ENCODE measurements around the gene TBCK. TPM values are rescaled to one million over a fixed set of nuclear protein-coding genes. Genes with fewer than 3 reads are reported as not detected.

The TBCK gene
- total and polyA plus RNA-seq, 2 donors (not counting 3 experiments of a cell fraction or from before 2014, with no cell fraction given): 18.2 to 38.6 TPM

DNA sequence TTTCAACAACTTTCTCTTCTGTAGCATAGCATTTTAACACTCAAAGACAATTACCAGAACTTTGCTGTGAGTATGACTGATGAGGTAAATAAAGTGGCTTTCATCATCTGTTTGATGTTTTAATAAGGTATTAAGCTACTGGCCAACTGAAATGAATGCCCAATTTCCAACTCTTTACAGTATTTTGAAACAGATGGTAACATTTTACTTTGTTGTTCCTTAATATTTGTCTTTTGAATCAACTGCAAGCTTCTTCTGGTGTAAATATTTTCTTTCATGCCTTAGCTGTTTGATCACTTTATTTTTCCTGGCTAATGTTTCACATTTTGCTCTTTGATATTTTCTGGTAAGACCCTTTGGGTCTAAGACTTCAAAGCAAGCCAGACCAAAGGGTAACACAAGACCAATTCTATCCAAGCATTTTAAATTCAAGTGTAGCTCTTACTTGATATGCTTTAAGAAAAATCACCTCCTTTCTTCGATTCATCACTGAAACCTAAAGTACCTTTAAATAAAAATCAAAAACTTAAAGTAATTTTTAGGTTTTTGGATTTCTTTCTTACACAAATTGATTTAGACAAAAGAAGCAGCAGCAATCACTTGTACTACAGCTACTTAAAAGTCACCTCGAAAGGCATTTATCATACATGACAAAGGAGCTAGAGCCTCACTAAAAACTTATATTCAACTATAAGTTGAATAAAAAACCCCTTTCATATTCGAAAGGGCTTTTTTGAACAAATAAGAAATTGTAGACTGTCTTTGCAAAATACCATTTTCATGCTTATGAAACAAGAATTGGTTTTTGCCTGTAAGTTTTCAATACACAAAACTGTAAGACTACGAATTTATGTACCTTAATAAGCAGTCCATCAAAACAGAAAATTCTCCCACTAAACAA lies 57.6 kb downstream of the TBCK start:
- intact Hi-C loops (cut with micrococcal nuclease) (no loop called here), dilution Hi-C loops (cut with MboI; ENCODE audit: extremely low pct_ligation_motif_present, low sequenced_read_pairs) (no loop called here)
- BruUV-seq (replicated peaks): no TSS peak
- H3K27ac ChIP-seq (ENCODE audit: insufficient read depth, low read depth, low read length): no peak overlapping the region
- H3K4me2 ChIP-seq (ENCODE audit: insufficient read depth, low read length): no peak overlapping the region
- H2AFZ ChIP-seq (ENCODE audit: low read depth, low read length): no peak overlapping the region
- FAIRE-seq: no peak
- no peaks in the 10 kb centered on the region for H3K9me3 ChIP-seq (replicated peaks; ENCODE audit: control insufficient read depth, insufficient read depth, low read length)
- H3K4me3 ChIP-seq (replicated peaks in 1 of 3; ENCODE audit: insufficient read depth in 1 of 3, low read depth in 1 of 3, low read length in 3 of 3): no peak overlapping the region
- TF ChIP-seq MYC (IDR thresholded peaks at IDR 0.05; ENCODE audit: low read depth, low read length) (no peak), POLR2A (IDR thresholded peaks at IDR 0.05; ENCODE audit: low read depth, low read length) (no peak), GATA2 (IDR thresholded peaks at IDR 0.05; ENCODE audit: insufficient read depth, insufficient read length, low read depth, low read length) (no peak)
- ChIA-PET POLR2A (interaction anchor here (0.6 kb wide), 1 partner anchor 555 kb away, joined by 3 read pairs; no protein-coding TSS in a partner anchor), CTCF (interaction anchor here (0.7 to 1.9 kb wide), 5 partner anchors 8 to 560 kb away, joined by 3 to 7 read pairs (median 3); no protein-coding TSS in a partner anchor)
- H4K20me1 ChIP-seq (replicated peaks; ENCODE audit: control insufficient read depth, extremely low read depth, insufficient read depth, low read length): no peaks in the 10 kb centered on the region
- peaks cover 0 to 6% of the 10 kb centered on the region in 2 experiments for H3K36me3 ChIP-seq (ENCODE audit: control insufficient read depth in 2 of 2, extremely low read depth in 1 of 2, insufficient read depth in 2 of 2, low read length in 2 of 2)
- no peak for DNase-seq (ENCODE audit: low read depth, low spot score)
- H3K27me3 ChIP-seq (ENCODE audit: control insufficient read depth in 2 of 2, insufficient read depth in 2 of 2, low read length in 2 of 2): no peaks in the 10 kb centered on the region
- no peaks in the 10 kb centered on the region for H3K9me1 ChIP-seq (replicated peaks; ENCODE audit: control insufficient read depth, extremely low read depth, insufficient read depth, low read length)
- no peaks in the 10 kb centered on the region for H3K4me1 ChIP-seq (ENCODE audit: control insufficient read depth, extremely low read depth, insufficient read depth, low read length)
- H3K79me2 ChIP-seq (ENCODE audit: control insufficient read depth, insufficient read depth, low read length): no peaks in the 10 kb centered on the region
- H3K9ac ChIP-seq (replicated peaks; ENCODE audit: extremely low read depth, insufficient read depth, low read length): no peak overlapping the region

DNA sequence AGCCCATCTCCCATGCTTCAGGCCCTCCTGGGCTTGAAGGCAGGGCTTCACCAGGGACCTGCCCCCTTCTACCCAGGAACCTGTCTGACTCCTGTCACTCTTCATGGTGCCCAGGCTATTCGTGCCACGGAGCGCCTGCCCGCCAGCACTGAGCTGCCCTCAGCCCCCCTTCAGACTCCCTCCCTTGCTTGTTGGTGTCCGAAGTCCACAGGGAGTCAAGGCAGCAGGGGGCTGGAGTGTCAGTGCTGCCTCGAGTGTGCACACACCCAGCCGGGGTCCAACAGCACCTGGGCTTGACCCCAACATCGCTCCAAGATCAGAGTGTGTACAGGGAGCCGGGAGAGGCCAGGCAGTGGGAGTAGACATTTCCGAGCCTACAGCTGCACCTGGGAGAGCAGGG lies 59.8 kb downstream of the TBCK start:
- Histone ChIP-seq H3K27ac (ENCODE audit: insufficient read depth, low read depth, low read length) (no peak overlapping the region), H3K79me2 (ENCODE audit: control insufficient read depth, insufficient read depth, low read length) (no peaks in the 10 kb centered on the region), H3K4me1 (ENCODE audit: control insufficient read depth, extremely low read depth, insufficient read depth, low read length) (no peaks in the 10 kb centered on the region), H3K36me3 (ENCODE audit: control insufficient read depth in 2 of 2, extremely low read depth in 1 of 2, insufficient read depth in 2 of 2, low read length in 2 of 2) (peaks cover 0 to 6% of the 10 kb centered on the region in 2 experiments), H3K4me3 (replicated peaks in 1 of 3; ENCODE audit: insufficient read depth in 1 of 3, low read depth in 1 of 3, low read length in 3 of 3) (no peak overlapping the region), H2AFZ (ENCODE audit: low read depth, low read length) (no peak overlapping the region), H3K9me3 (replicated peaks; ENCODE audit: control insufficient read depth, insufficient read depth, low read length) (no peaks in the 10 kb centered on the region), H3K27me3 (ENCODE audit: control insufficient read depth in 2 of 2, insufficient read depth in 2 of 2, low read length in 2 of 2) (no peaks in the 10 kb centered on the region), H3K9me1 (replicated peaks; ENCODE audit: control insufficient read depth, extremely low read depth, insufficient read depth, low read length) (no peaks in the 10 kb centered on the region), H3K4me2 (ENCODE audit: insufficient read depth, low read length) (no peak overlapping the region), H3K9ac (replicated peaks; ENCODE audit: extremely low read depth, insufficient read depth, low read length) (no peak overlapping the region), H4K20me1 (replicated peaks; ENCODE audit: control insufficient read depth, extremely low read depth, insufficient read depth, low read length) (no peaks in the 10 kb centered on the region)
- DNase-seq (ENCODE audit: low read depth, low spot score): no peak
- no peak for TF ChIP-seq JUN (IDR thresholded peaks at IDR 0.05; ENCODE audit: borderline replicate concordance, insufficient read depth, insufficient read length, low read depth)
- no peak for TF ChIP-seq FOS (IDR thresholded peaks at IDR 0.05; ENCODE audit: borderline replicate concordance, insufficient read depth, low read length)
- TF ChIP-seq, protein P1, sequence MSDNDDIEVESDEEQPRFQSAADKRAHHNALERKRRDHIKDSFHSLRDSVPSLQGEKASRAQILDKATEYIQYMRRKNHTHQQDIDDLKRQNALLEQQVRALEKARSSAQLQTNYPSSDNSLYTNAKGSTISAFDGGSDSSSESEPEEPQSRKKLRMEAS (IDR thresholded peaks at IDR 0.05; ENCODE audit: insufficient read depth, insufficient read length): no peak
- TF ChIP-seq POLR2A (IDR thresholded peaks at IDR 0.05; ENCODE audit: low read depth, low read length): no peak
- no peak for TF ChIP-seq POLR2AphosphoS5 (IDR thresholded peaks at IDR 0.05; ENCODE audit: insufficient read depth, low read depth, low read length)
- no peak for TF ChIP-seq EZH2 (IDR thresholded peaks at IDR 0.05; ENCODE audit: borderline replicate concordance, low read depth, low read length, severe bottlenecking)
- TF ChIP-seq, protein P2, sequence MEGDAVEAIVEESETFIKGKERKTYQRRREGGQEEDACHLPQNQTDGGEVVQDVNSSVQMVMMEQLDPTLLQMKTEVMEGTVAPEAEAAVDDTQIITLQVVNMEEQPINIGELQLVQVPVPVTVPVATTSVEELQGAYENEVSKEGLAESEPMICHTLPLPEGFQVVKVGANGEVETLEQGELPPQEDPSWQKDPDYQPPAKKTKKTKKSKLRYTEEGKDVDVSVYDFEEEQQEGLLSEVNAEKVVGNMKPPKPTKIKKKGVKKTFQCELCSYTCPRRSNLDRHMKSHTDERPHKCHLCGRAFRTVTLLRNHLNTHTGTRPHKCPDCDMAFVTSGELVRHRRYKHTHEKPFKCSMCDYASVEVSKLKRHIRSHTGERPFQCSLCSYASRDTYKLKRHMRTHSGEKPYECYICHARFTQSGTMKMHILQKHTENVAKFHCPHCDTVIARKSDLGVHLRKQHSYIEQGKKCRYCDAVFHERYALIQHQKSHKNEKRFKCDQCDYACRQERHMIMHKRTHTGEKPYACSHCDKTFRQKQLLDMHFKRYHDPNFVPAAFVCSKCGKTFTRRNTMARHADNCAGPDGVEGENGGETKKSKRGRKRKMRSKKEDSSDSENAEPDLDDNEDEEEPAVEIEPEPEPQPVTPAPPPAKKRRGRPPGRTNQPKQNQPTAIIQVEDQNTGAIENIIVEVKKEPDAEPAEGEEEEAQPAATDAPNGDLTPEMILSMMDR (IDR thresholded peaks at IDR 0.05; ENCODE audit: extremely low read depth in 1 of 2, insufficient read depth in 1 of 2, low read depth in 1 of 2, low read length in 2 of 2): no peak
- no peak for TF ChIP-seq MYC (IDR thresholded peaks at IDR 0.05; ENCODE audit: low read depth, low read length)
- TF ChIP-seq GATA2 (IDR thresholded peaks at IDR 0.05; ENCODE audit: insufficient read depth, insufficient read length, low read depth, low read length): no peak
- intact Hi-C loops (cut with micrococcal nuclease) (no loop called here), dilution Hi-C loops (cut with MboI; ENCODE audit: extremely low pct_ligation_motif_present, low sequenced_read_pairs) (no loop called here)
- POLR2A ChIA-PET: no interaction called here
- no peak for FAIRE-seq
- no TSS peak for BruUV-seq (replicated peaks)
- CTCF ChIA-PET: no interaction called here
